Keratinocyte (primary cell): ENCODE measurements around the gene TP53BP2. TPM values are rescaled to one million over a fixed set of nuclear protein-coding genes. Genes with fewer than 3 reads are reported as not detected.

Experiments
- DNase-seq: peaks from one replicate; pipeline ENCODE4 v3.0.0-alpha.2; 2011; ENCODE audit warnings: low read depth, missing footprints, low spot score
- FAIRE-seq: peaks from 2 replicates; lab custom pipeline; 2011; peaks lifted over from hg19 to GRCh38; lab: Jason Lieb, UNC
- H2AFZ ChIP-seq: 2 replicates; pipeline ENCODE4 v1.6.0; 2012; ENCODE audit warnings: low read length, control low read depth, inconsistent platforms; ENCODE audit not compliant: control insufficient read depth
- H3K27ac ChIP-seq: 2 replicates; pipeline ENCODE4 v1.5.1; 2011; ENCODE audit warnings: low read length; ENCODE audit not compliant: control insufficient read depth, insufficient read depth
- H3K27me3 ChIP-seq: 3 replicates; pipeline ENCODE4 v1.6.0; 2011; ENCODE audit warnings: low read length; ENCODE audit not compliant: control insufficient read depth, insufficient read depth; ENCODE audit errors: extremely low read depth
- H3K36me3 ChIP-seq, 2 experiments: 2 replicates in 1 of 2; 3 replicates in 1 of 2; pipeline ENCODE4 v1.5.1; 2011; ENCODE audit warnings: low read length in 2 of 2, mild to moderate bottlenecking in 1 of 2; ENCODE audit not compliant: control insufficient read depth in 2 of 2, insufficient read depth in 2 of 2; ENCODE audit errors: extremely low read depth in 1 of 2
- H3K4me1 ChIP-seq: 3 replicates; pipeline ENCODE4 v1.5.1; 2011; ENCODE audit warnings: low read length; ENCODE audit not compliant: control insufficient read depth, insufficient read depth; ENCODE audit errors: extremely low read depth
- H3K4me2 ChIP-seq: 3 replicates; pipeline ENCODE4 v1.6.0; 2011; ENCODE audit warnings: low read depth, low read length; ENCODE audit not compliant: control insufficient read depth, insufficient read depth; ENCODE audit errors: extremely low read depth
- H3K4me3 ChIP-seq, 3 experiments: fragments of 200-600 bp in 1 of 3; sonication (generic) in 1 of 3; 2 replicates in 2 of 3; 3 replicates in 1 of 3; pipeline ENCODE4 v1.5.1; 2011 to 2016; ENCODE audit warnings: low read length in 3 of 3, mild to moderate bottlenecking in 3 of 3, control low read depth in 2 of 3, inconsistent platforms in 1 of 3, low read depth in 1 of 3, mixed read lengths in 1 of 3, mixed run types in 1 of 3, moderate library complexity in 1 of 3; ENCODE audit not compliant: control insufficient read depth in 2 of 3, insufficient read depth in 2 of 3; ENCODE audit errors: extremely low read depth in 1 of 3
- H3K79me2 ChIP-seq: 2 replicates; pipeline ENCODE4 v1.6.0; 2012; ENCODE audit warnings: low read length; ENCODE audit not compliant: control insufficient read depth, insufficient read depth
- H3K9ac ChIP-seq: 3 replicates; pipeline ENCODE4 v1.6.0; 2011; ENCODE audit warnings: low read length; ENCODE audit not compliant: control insufficient read depth, insufficient read depth; ENCODE audit errors: extremely low read depth
- H3K9me1 ChIP-seq: 3 replicates; pipeline ENCODE4 v1.6.0; 2011; ENCODE audit warnings: low read length; ENCODE audit not compliant: control insufficient read depth, insufficient read depth; ENCODE audit errors: extremely low read depth
- H3K9me3 ChIP-seq: 2 replicates; pipeline ENCODE4 v1.5.1; 2012; ENCODE audit warnings: low read depth, low read length; ENCODE audit not compliant: control insufficient read depth
- H4K20me1 ChIP-seq: 3 replicates; pipeline ENCODE4 v1.6.0; 2011; ENCODE audit warnings: low read length; ENCODE audit not compliant: control insufficient read depth, insufficient read depth; ENCODE audit errors: extremely low read depth
- EZH2 ChIP-seq: IDR thresholded peaks from one replicate; pipeline ENCODE4 v1.6.1; 2012; ENCODE audit warnings: inconsistent platforms, mild to moderate bottlenecking, low read length, moderate library complexity
- dilution Hi-C: fragments of 300-500 bp; cut with MboI; formaldehyde crosslinking; loops from one replicate; pipeline ENCODE4 v1.7.0; 2020; ENCODE audit warnings: low sequenced_read_pairs; ENCODE audit not compliant: extremely low pct_ligation_motif_present
- polyA plus RNA-seq, 5 experiments: library from polyadenylated mRNA; depleted of rRNA in 3 of 5; stranded (reverse) in 3 of 5; stranded (forward) in 1 of 5; unstranded in 1 of 5; fragments of >200 nt; gene quantifications; 1 replicate in 1 of 5; 2 replicates in 3 of 5; 3 replicates in 1 of 5; pipeline versions ENCODE4 v1.2.1 to v1.2.3, GENCODE V29; 2011 to 2012; ENCODE audit warnings: missing spikeins in 2 of 5, low read depth in 1 of 5, low replicate concordance in 1 of 5
- TF ChIP-seq, protein P1 (sequence below), 3 experiments: IDR thresholded peaks in 1 of 3; conservative IDR thresholded peaks in 1 of 3; optimal IDR thresholded peaks in 1 of 3; 2 replicates in 2 of 3; 3 replicates in 1 of 3; pipeline versions ENCODE3 to v1.5.1; 2011; ENCODE audit warnings: low read length in 3 of 3, mild to moderate bottlenecking in 3 of 3, moderate library complexity in 2 of 3, control low read depth in 1 of 3, inconsistent platforms in 1 of 3; ENCODE audit not compliant: insufficient read depth in 2 of 3; ENCODE audit errors: extremely low read depth in 1 of 3

Gene TP53BP2
- polyA plus RNA-seq, 1 donor (not counting 4 experiments of a cell fraction or from before 2014, with no cell fraction given) = 22.5 TPM

DNA sequence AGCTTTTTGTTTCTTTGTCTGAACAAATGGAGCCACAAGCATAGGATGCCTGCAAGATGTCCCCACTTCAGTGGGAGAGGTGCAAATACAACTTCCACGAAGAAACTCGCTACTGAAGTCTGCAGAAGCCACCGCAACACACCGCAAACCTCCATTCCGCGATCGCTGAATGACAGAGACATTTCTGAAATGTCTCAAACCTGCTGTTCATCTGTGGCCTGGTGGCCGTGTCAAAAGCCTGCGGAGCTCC is 1.0 kb downstream of the TP53BP2 start:
- Histone ChIP-seq H3K27me3 (no peaks in the 10 kb centered on the region), H3K9me3 (no peaks in the 10 kb centered on the region), H3K79me2 (peaks cover 55% of the 10 kb centered on the region), H3K9ac (peak overlapping the region; percentile 95), H3K4me1 (peaks cover 10% of the 10 kb centered on the region), H4K20me1 (no peaks in the 10 kb centered on the region), H3K27ac (peak overlapping the region; percentile 95), H3K36me3 (no peaks in the 10 kb centered on the region), H3K9me1 (no peaks in the 10 kb centered on the region), H3K4me3 (peak overlapping the region; percentile 64 to 83 (median 81)), H3K4me2 (peak overlapping the region; percentile 97), H2AFZ (peak overlapping the region; percentile 57)
- dilution Hi-C loops = no loop called here
- no peak for DNase-seq
- peak; percentile 29 for FAIRE-seq
- TF ChIP-seq EZH2 = no peak
- TF ChIP-seq, protein P1, sequence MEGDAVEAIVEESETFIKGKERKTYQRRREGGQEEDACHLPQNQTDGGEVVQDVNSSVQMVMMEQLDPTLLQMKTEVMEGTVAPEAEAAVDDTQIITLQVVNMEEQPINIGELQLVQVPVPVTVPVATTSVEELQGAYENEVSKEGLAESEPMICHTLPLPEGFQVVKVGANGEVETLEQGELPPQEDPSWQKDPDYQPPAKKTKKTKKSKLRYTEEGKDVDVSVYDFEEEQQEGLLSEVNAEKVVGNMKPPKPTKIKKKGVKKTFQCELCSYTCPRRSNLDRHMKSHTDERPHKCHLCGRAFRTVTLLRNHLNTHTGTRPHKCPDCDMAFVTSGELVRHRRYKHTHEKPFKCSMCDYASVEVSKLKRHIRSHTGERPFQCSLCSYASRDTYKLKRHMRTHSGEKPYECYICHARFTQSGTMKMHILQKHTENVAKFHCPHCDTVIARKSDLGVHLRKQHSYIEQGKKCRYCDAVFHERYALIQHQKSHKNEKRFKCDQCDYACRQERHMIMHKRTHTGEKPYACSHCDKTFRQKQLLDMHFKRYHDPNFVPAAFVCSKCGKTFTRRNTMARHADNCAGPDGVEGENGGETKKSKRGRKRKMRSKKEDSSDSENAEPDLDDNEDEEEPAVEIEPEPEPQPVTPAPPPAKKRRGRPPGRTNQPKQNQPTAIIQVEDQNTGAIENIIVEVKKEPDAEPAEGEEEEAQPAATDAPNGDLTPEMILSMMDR (optimal IDR thresholded peaks at IDR 0.05 in 1 of 3, IDR thresholded peaks at IDR 0.05 in 1 of 3, conservative IDR thresholded peaks at IDR 0.05 in 1 of 3; ENCODE audit: extremely low read depth in 1 of 3, insufficient read depth in 2 of 3, low read length in 3 of 3) = no peak

DNA sequence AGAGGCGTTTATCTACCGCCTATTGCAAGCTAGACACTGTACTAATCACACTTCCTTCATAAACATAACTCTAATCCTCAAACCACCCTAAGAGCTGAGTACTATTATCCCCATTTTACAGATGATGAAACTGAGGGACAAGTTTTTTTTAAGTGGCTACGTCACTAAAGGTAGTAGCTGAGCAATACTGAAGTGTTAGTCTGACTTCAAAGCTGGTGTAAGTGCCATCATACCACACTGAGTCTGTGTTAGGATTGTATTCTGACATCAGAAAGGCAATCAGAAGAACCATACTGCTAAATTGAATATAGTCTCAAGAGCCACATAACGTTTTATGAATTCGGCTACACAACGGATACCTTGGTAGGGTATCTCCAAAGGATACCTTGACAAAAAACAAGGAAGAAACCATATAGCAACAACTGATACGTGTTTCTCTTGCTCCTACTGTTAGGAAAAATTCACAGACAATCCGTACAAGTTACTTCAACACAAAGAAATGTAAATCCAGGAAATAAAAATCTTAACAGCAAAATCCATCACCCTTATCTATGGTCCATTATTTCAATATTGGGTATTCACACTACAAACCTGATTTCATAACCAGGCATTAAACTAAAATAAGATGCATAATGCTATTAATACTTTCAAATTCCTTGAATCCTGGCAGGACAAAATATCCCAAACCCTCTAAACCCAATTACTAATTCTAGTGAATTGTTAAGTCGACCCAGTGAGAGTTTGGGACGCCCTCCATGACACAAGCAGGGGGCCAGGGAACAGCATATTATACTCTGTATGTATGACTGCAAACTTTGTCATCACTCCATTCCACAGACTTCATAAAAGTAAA is 1.6 kb downstream of the TP53BP2 start:
- Histone ChIP-seq H3K27me3 (no peaks in the 10 kb centered on the region), H3K79me2 (peaks cover 57% of the 10 kb centered on the region), H4K20me1 (no peaks in the 10 kb centered on the region), H3K9me3 (no peaks in the 10 kb centered on the region), H3K4me3 (peak overlapping the region; percentile 64 to 83 (median 81)), H3K4me1 (peaks cover 10% of the 10 kb centered on the region), H3K4me2 (peak overlapping the region; percentile 97), H2AFZ (no peak overlapping the region), H3K27ac (peak overlapping the region; percentile 95), H3K9ac (peak overlapping the region; percentile 95), H3K9me1 (no peaks in the 10 kb centered on the region), H3K36me3 (no peaks in the 10 kb centered on the region)
- dilution Hi-C loops = no loop called here
- DNase-seq (no peak), FAIRE-seq (peak; percentile 29)
- no peak for TF ChIP-seq EZH2
- TF ChIP-seq, protein P1 (optimal IDR thresholded peaks at IDR 0.05 in 1 of 3, IDR thresholded peaks at IDR 0.05 in 1 of 3, conservative IDR thresholded peaks at IDR 0.05 in 1 of 3; ENCODE audit: extremely low read depth in 1 of 3, insufficient read depth in 2 of 3, low read length in 3 of 3) = no peak
